ENCODE data around the gene ARHGDIA. TPM values are rescaled to one million over a fixed set of nuclear protein-coding genes. Genes with fewer than 3 reads are reported as not detected.

The ARHGDIA gene
- total RNA-seq, 2 experiments from 2014 or later: 265 to 715 TPM

DNA sequence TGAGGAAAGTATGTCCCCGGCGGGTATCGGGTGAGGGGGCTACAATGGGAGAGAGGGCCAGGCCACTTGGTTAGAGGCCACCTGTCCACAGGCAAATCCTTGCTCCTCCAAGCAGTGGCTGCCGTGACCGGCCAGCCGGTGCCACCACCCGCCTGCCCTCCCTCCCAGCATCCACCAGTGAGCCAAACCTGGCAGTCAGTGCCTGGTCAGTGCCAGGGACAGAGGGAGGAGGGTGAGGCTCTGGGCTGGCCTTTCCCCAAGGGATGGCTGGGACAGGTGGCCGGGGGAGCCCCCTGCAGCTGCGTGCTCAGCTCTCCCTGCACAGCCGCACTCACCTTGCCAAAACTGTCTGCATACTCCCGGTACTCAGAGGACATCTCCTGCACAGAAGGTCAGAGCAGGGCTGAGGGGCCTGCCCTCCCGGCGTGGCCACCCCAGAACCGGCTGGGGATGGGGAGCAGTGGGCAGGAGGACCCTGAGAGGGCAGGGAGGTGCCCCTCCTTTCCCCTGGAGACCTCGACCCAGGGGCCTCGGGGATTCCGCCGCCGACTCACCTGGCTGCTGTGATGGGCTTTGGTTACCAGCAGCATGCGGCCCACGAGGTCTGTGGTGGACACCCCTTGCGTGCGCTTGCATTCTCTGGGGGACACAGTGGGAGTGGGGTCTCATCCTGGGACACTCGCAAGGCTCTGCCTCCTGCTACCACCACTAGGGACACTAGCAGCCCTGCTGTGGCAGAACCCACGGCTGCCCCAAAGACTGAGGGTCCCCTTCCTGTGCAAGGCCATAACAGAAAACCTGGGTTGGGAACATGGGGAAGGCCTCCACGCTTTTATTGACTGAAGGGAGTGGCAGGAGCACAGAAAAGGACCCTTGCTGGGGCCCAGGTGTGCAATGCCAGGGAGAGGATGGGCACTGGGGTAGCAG, 36.3 kb upstream of the ARHGDIA start:
- Histone ChIP-seq H3K79me2 (ENCODE audit: insufficient read depth, low read depth, low read length) (peaks cover 5% of the 10 kb centered on the region; the same call in 1 of the 2 replicates), H3K9me3 (ENCODE audit: low read length) (no peaks in the 10 kb centered on the region), H3K36me3 (ENCODE audit: insufficient read depth, low read length) (peaks cover 40% of the 10 kb centered on the region; the same call in 1 of the 2 replicates), H3K9me2 (ENCODE audit: insufficient read depth, low read length) (no peaks in the 10 kb centered on the region), H3K4me1 (ENCODE audit: insufficient read depth, low read length, poor library complexity, severe bottlenecking) (peaks cover 15% of the 10 kb centered on the region), H3K4me2 (ENCODE audit: low read length) (no peak overlapping the region), H3K27ac (ENCODE audit: low read depth, low read length, poor library complexity, severe bottlenecking) (no peak overlapping the region), H2AFZ (ENCODE audit: low read length) (no peak overlapping the region), H3K4me3 (ENCODE audit: low read depth, low read length, poor library complexity, severe bottlenecking) (no peak overlapping the region), H4K20me1 (ENCODE audit: insufficient read depth, low read length) (no peaks in the 10 kb centered on the region; the same call in 1 of the 2 replicates)
- no TSS peak for BruUV-seq (replicated peaks)
- no peak for DNase-seq (ENCODE audit: low spot score)
- CTCF ChIA-PET (ENCODE audit: unreplicated experiment): no interaction called here
- POLR2A ChIA-PET: no interaction called here
- no peak for TF ChIP-seq EZH2phosphoT487 (IDR thresholded peaks at IDR 0.05; ENCODE audit: borderline replicate concordance, low read depth, low read length)
- TF ChIP-seq, protein P1, sequence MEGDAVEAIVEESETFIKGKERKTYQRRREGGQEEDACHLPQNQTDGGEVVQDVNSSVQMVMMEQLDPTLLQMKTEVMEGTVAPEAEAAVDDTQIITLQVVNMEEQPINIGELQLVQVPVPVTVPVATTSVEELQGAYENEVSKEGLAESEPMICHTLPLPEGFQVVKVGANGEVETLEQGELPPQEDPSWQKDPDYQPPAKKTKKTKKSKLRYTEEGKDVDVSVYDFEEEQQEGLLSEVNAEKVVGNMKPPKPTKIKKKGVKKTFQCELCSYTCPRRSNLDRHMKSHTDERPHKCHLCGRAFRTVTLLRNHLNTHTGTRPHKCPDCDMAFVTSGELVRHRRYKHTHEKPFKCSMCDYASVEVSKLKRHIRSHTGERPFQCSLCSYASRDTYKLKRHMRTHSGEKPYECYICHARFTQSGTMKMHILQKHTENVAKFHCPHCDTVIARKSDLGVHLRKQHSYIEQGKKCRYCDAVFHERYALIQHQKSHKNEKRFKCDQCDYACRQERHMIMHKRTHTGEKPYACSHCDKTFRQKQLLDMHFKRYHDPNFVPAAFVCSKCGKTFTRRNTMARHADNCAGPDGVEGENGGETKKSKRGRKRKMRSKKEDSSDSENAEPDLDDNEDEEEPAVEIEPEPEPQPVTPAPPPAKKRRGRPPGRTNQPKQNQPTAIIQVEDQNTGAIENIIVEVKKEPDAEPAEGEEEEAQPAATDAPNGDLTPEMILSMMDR (conservative IDR thresholded peaks at IDR 0.05; ENCODE audit: low read length): peak; percentile 44
- intact Hi-C loops (cut with micrococcal nuclease; ENCODE audit: unreplicated experiment): no loop called here

DNA sequence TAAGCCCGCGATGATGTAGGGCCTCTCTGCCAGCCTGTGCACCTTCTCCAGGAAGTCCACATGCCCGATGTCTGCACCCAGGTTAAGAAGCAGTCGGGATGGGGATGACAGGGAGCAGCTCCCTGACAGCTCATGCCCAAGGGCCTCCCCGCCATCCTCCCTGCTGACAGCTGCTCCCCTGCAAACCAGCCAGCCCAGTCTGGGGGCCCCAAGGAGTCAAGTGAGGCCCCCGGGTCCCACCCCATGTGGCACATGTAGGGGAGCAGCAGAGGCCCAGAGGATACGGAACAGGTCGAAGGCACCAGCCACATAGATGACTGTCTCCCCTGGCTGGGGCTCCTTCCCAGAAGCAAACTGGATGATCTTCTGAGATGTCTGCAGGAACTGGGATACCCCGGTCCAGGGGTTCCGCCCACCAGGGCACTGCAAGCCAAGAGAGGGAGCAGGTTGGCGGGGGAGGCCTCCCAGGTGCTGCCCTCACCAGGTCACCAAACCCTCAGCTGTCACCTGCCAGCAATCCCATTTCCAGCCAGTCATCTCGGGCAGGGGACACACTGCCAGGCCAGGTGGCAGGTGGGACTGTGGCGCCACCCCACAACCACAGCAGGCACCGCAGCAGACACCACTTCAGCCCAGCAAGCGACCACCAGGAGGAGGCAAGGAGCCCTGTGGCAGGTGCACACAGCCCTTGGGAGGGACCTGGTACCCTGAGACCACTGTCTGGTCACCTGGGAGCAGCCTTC, 35.5 kb upstream of the ARHGDIA start:
- TF ChIP-seq EZH2phosphoT487 (IDR thresholded peaks at IDR 0.05; ENCODE audit: borderline replicate concordance, low read depth, low read length): no peak
- TF ChIP-seq, protein P1 (conservative IDR thresholded peaks at IDR 0.05; ENCODE audit: low read length): peak; percentile 71
- H3K9me2 ChIP-seq (ENCODE audit: insufficient read depth, low read length): no peaks in the 10 kb centered on the region
- peaks cover 11% of the 10 kb centered on the region for H3K4me1 ChIP-seq (ENCODE audit: insufficient read depth, low read length, poor library complexity, severe bottlenecking)
- intact Hi-C loops (cut with micrococcal nuclease; ENCODE audit: unreplicated experiment): no loop called here
- peaks cover 32% of the 10 kb centered on the region; the same call in 1 of the 2 replicates for H3K36me3 ChIP-seq (ENCODE audit: insufficient read depth, low read length)
- ChIA-PET CTCF (ENCODE audit: unreplicated experiment) (no interaction called here), POLR2A (no interaction called here)
- no TSS peak for BruUV-seq (replicated peaks)
- H4K20me1 ChIP-seq (ENCODE audit: insufficient read depth, low read length): no peaks in the 10 kb centered on the region; the same call in 1 of the 2 replicates
- H3K9me3 ChIP-seq (ENCODE audit: low read length): no peaks in the 10 kb centered on the region
- no peak overlapping the region for H3K4me3 ChIP-seq (ENCODE audit: low read depth, low read length, poor library complexity, severe bottlenecking)
- no peak overlapping the region for H2AFZ ChIP-seq (ENCODE audit: low read length)
- H3K79me2 ChIP-seq (ENCODE audit: insufficient read depth, low read depth, low read length): peaks cover 5% of the 10 kb centered on the region; the same call in 1 of the 2 replicates
- H3K4me2 ChIP-seq (ENCODE audit: low read length): no peak overlapping the region
- H3K27ac ChIP-seq (ENCODE audit: low read depth, low read length, poor library complexity, severe bottlenecking): no peak overlapping the region
- DNase-seq (ENCODE audit: low spot score): peak; percentile 61
